HUES64 (cell line): ENCODE results near the gene PTPRU.
A peak's percentile ranks its signal among the peaks of the same experiment; 100 is the strongest.

Experiments used
- H3K27ac ChIP-seq: 2 replicates; pipeline ENCODE4 v1.7.0; 2013; ENCODE audit warnings: low read depth, low read length, inconsistent platforms
- H3K27me3 ChIP-seq: 2 replicates; pipeline ENCODE4 v1.6.1; 2013; ENCODE audit warnings: mild to moderate bottlenecking, low read length; ENCODE audit not compliant: insufficient read depth
- H3K36me3 ChIP-seq: 2 replicates; pipeline ENCODE4 v1.6.1; 2013; ENCODE audit warnings: mild to moderate bottlenecking, low read length; ENCODE audit not compliant: insufficient read depth
- H3K4me1 ChIP-seq: 2 replicates; pipeline ENCODE4 v1.6.1; 2013; ENCODE audit warnings: mild to moderate bottlenecking, low read length, moderate library complexity; ENCODE audit not compliant: insufficient read depth
- H3K4me3 ChIP-seq: 2 replicates; pipeline ENCODE4 v1.5.1; 2013; ENCODE audit warnings: mild to moderate bottlenecking, low read length, moderate library complexity
- H3K9ac ChIP-seq: 2 replicates; pipeline ENCODE4 v1.6.1; 2013; ENCODE audit warnings: mild to moderate bottlenecking, low read depth, low read length
- H3K9me3 ChIP-seq: 2 replicates; pipeline ENCODE4 v1.6.1; 2013; ENCODE audit warnings: low read depth, low read length; ENCODE audit not compliant: insufficient read depth
- WGBS: fragments of 150-250, 120-280 bp; methylation state at CpG from one replicate; pipeline ENCODE4 v1.1.7; 2013; ENCODE audit warnings: missing lambda C conversion rate; 5-methylcytosine and 5-hydroxymethylcytosine counted together

PTPRU gene

GRCh38 chr1:29202053-29202452, 34.3 kb upstream of the PTPRU start:
- Histone ChIP-seq H3K4me3 (no peak overlapping the region), H3K27me3 (no peaks in the 10 kb centered on the region), H3K27ac (peak overlapping the region; percentile 14; the same call in 1 of the 2 replicates), H3K4me1 (peaks cover 13% of the 10 kb centered on the region; the same call in 1 of the 2 replicates), H3K9me3 (no peaks in the 10 kb centered on the region), H3K9ac (no peak overlapping the region), H3K36me3 (peaks cover 56% of the 10 kb centered on the region)
- 86% methylated on average over 1 of the region's 1 CpG for WGBS

- Histone ChIP-seq H3K9ac (no peak overlapping the region), H3K27ac (peak overlapping the region; percentile 14), H3K27me3 (no peaks in the 10 kb centered on the region), H3K36me3 (peaks cover 56% of the 10 kb centered on the region), H3K9me3 (no peaks in the 10 kb centered on the region), H3K4me3 (no peak overlapping the region), H3K4me1 (peaks cover 13% of the 10 kb centered on the region; the same call in 1 of the 2 replicates)
- 37% methylated on average over 14 of the region's 14 CpGs for WGBS
Observed at GRCh38 chr1:29202584-29203340, 33.6 kb upstream of the PTPRU start.

GRCh38 chr1:29208442-29208841, 27.9 kb upstream of the PTPRU start:
- peaks cover 54% of the 10 kb centered on the region for H3K36me3 ChIP-seq
- no peaks in the 10 kb centered on the region for H3K27me3 ChIP-seq
- H3K4me1 ChIP-seq, result no peaks in the 10 kb centered on the region
- no peaks in the 10 kb centered on the region for H3K9me3 ChIP-seq
- no peak overlapping the region for H3K9ac ChIP-seq
- WGBS, result 88% methylated on average over 3 of the region's 4 CpGs
- H3K27ac ChIP-seq, result no peak overlapping the region
- no peak overlapping the region for H3K4me3 ChIP-seq

GRCh38 chr1:29209173-29209572, 27.1 kb upstream of the PTPRU start:
- H3K27me3 ChIP-seq, result no peaks in the 10 kb centered on the region
- peaks cover 58% of the 10 kb centered on the region for H3K36me3 ChIP-seq
- no peak overlapping the region for H3K4me3 ChIP-seq
- H3K9ac ChIP-seq, result no peak overlapping the region
- WGBS, result 91% methylated on average over 5 of the region's 5 CpGs
- no peaks in the 10 kb centered on the region for H3K9me3 ChIP-seq
- H3K27ac ChIP-seq, result no peak overlapping the region
- H3K4me1 ChIP-seq, result no peaks in the 10 kb centered on the region

GRCh38 chr1:29210278-29211085, 25.8 kb upstream of the PTPRU start:
- Histone ChIP-seq H3K36me3 (peaks cover 60% of the 10 kb centered on the region), H3K27ac (no peak overlapping the region), H3K4me3 (no peak overlapping the region), H3K9me3 (no peaks in the 10 kb centered on the region), H3K27me3 (no peaks in the 10 kb centered on the region), H3K9ac (no peak overlapping the region), H3K4me1 (no peaks in the 10 kb centered on the region)
- 92% methylated on average over 7 of the region's 7 CpGs for WGBS

- H3K9me3 ChIP-seq, result no peaks in the 10 kb centered on the region
- H3K4me1 ChIP-seq, result no peaks in the 10 kb centered on the region
- H3K27me3 ChIP-seq, result no peaks in the 10 kb centered on the region
- H3K4me3 ChIP-seq, result no peak overlapping the region
- H3K36me3 ChIP-seq, result peaks cover 60% of the 10 kb centered on the region
- 97% methylated on average over 12 of the region's 12 CpGs for WGBS
- H3K27ac ChIP-seq, result no peak overlapping the region
- no peak overlapping the region for H3K9ac ChIP-seq
Observed at GRCh38 chr1:29211086-29212030, 25.0 kb upstream of the PTPRU start.

- H3K27me3 ChIP-seq, result no peaks in the 10 kb centered on the region
- H3K27ac ChIP-seq, result no peak overlapping the region
- WGBS, result 86% methylated on average over 5 of the region's 5 CpGs
- H3K9me3 ChIP-seq, result no peaks in the 10 kb centered on the region
- H3K36me3 ChIP-seq, result peaks cover 61% of the 10 kb centered on the region
- no peak overlapping the region for H3K9ac ChIP-seq
- H3K4me1 ChIP-seq, result no peaks in the 10 kb centered on the region
- no peak overlapping the region for H3K4me3 ChIP-seq
Observed at GRCh38 chr1:29213055-29213454, 23.3 kb upstream of the PTPRU start.

- H3K4me3 ChIP-seq, result no peak overlapping the region
- H3K9ac ChIP-seq, result no peak overlapping the region
- H3K4me1 ChIP-seq, result peaks cover 9% of the 10 kb centered on the region; the same call in 1 of the 2 replicates
- WGBS, result 91% methylated on average over 2 of the region's 2 CpGs
- H3K36me3 ChIP-seq, result peaks cover 44% of the 10 kb centered on the region
- no peaks in the 10 kb centered on the region for H3K9me3 ChIP-seq
- H3K27ac ChIP-seq, result no peak overlapping the region
- no peaks in the 10 kb centered on the region for H3K27me3 ChIP-seq
Observed at GRCh38 chr1:29217633-29218032, 18.7 kb upstream of the PTPRU start.

GRCh38 chr1:29218223-29218622, 18.1 kb upstream of the PTPRU start:
- Histone ChIP-seq H3K4me1 (peaks cover 9% of the 10 kb centered on the region; the same call in 1 of the 2 replicates), H3K4me3 (no peak overlapping the region), H3K27ac (no peak overlapping the region), H3K9me3 (no peaks in the 10 kb centered on the region), H3K27me3 (no peaks in the 10 kb centered on the region), H3K9ac (no peak overlapping the region), H3K36me3 (peaks cover 38% of the 10 kb centered on the region)
- WGBS, result 95% methylated on average over 2 of the region's 2 CpGs

GRCh38 chr1:29221296-29221695, 15.0 kb upstream of the PTPRU start:
- Histone ChIP-seq H3K36me3 (peaks cover 23% of the 10 kb centered on the region), H3K9ac (no peak overlapping the region), H3K27me3 (no peaks in the 10 kb centered on the region), H3K9me3 (no peaks in the 10 kb centered on the region), H3K27ac (no peak overlapping the region), H3K4me1 (peaks cover 9% of the 10 kb centered on the region; the same call in 1 of the 2 replicates), H3K4me3 (no peak overlapping the region)
- 87% methylated on average over 3 of the region's 3 CpGs for WGBS
